ENCODE data around the gene NXNL2. TPM values are rescaled to one million over a fixed set of nuclear protein-coding genes. Genes with fewer than 3 reads are reported as not detected.

The NXNL2 gene
- total RNA-seq, 1 donor from 2014 or later, result 1.9 TPM

- peak; percentile 85 for DNase-seq (ENCODE audit: low spot score)
Observed at GRCh38 chr9:88578121-88579049, 43.4 kb downstream of the NXNL2 start.

GRCh38 chr9:88579050-88579715 is 44.2 kb downstream of the NXNL2 start:
- no peak for DNase-seq (ENCODE audit: low spot score)

- no peak for DNase-seq (ENCODE audit: low spot score)
Observed at GRCh38 chr9:88580961-88581360, 46.0 kb downstream of the NXNL2 start.

- DNase-seq (ENCODE audit: low spot score), result peak; percentile 27
Observed at GRCh38 chr9:88583901-88584596, 49.1 kb downstream of the NXNL2 start.

- DNase-seq (ENCODE audit: low spot score), result no peak
Observed at GRCh38 chr9:88585426-88585825, 50.4 kb downstream of the NXNL2 start.

- DNase-seq (ENCODE audit: low spot score), result peak; percentile 32
Observed at GRCh38 chr9:88586452-88586851, 51.5 kb downstream of the NXNL2 start.

DNA sequence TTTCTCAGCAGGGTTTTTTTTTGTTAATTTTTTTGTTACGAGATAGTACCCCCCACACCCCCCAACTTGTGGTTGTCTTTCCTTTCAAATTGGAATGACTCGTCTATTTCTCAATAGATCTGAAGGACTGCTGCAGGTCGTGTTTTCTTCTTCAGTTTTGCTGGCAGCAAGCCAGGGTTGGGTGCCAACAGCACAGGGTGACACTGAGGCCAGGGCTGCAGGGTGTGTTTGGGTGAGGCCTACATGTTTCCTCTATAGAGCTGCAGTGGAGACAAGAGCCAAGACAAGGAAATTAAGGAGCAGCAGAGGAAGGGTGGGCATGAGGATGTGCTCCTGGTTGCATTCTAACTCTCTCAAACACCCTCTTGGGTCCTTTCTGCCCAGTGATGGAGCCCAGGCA is 52.2 kb downstream of the NXNL2 start:
- peak; percentile 89 for DNase-seq (ENCODE audit: low spot score)

GRCh38 chr9:88587885-88588649 is 53.1 kb downstream of the NXNL2 start:
- DNase-seq (ENCODE audit: low spot score), result no peak

GRCh38 chr9:88589656-88590055 is 54.7 kb downstream of the NXNL2 start:
- DNase-seq (ENCODE audit: low spot score), result no peak

GRCh38 chr9:88590558-88591146 is 55.7 kb downstream of the NXNL2 start:
- no peak for DNase-seq (ENCODE audit: low spot score)

GRCh38 chr9:88593537-88594185 is 58.7 kb downstream of the NXNL2 start:
- DNase-seq (ENCODE audit: low spot score), result peak; percentile 70

Other genes starting within 250 kb of the NXNL2 start
- gene SPIN1, start 146.7 kb upstream of the NXNL2 start, total RNA-seq, result 85.8 TPM